ENCODE results near the gene ST6GAL2. TPM values are rescaled to one million over a fixed set of nuclear protein-coding genes. Genes with fewer than 3 reads are reported as not detected.

ST6GAL2 gene
- total RNA-seq, 1 donor from 2014 or later, result 144 TPM

GRCh38 chr2:106831816-106832569, 54.0 kb downstream of the ST6GAL2 start:
- FAIRE-seq (no peak), DNase-seq (ENCODE audit: low spot score in 2 of 2) (no peak)

GRCh38 chr2:106831241-106831640, 54.7 kb downstream of the ST6GAL2 start:
- DNase-seq (ENCODE audit: low spot score in 2 of 2), result no peak
- no peak for FAIRE-seq

GRCh38 chr2:106830191-106830590, 55.8 kb downstream of the ST6GAL2 start:
- FAIRE-seq, result no peak
- DNase-seq (ENCODE audit: low spot score in 2 of 2), result no peak

GRCh38 chr2:106828119-106828518, 57.8 kb downstream of the ST6GAL2 start:
- DNase-seq (ENCODE audit: low spot score in 2 of 2) (no peak), FAIRE-seq (no peak)

DNA sequence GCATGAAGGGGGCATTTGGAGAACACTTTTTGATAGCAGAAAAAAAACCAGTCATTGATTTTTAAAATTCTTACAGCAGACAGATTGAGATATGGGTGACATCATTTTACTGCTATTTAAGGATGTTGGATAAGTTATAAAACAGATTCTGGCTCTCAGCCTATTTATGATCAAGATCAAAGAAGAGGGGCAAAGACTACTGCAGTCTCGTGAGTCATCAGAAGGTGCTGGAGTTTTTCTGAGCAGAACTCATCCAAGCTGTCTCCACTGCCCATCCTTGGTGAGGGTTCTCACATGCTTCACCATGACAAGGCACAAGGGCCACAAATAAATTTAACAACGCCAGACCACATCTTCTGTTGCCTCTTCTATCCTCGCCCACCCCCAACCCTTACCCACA, 58.8 kb downstream of the ST6GAL2 start:
- no peak for FAIRE-seq

DNA sequence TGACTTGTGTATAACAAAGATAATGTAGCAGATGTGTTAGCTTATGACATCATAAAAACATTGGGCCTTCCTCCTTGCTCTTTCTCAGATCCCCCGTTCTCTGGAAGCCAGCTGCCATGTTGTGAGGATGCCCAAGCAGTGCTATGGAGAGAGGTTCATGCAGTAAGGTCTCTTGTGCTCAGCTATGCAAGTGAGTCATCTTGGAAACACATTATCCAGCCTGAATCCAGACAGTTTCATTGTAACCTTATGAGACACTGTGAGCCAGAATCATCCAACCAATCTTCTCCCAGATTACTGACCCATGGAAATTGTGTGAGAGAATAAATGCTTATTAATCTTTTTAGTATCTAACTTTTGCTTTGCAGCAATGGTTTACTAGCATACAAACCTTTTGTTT, 60.8 kb downstream of the ST6GAL2 start:
- DNase-seq (ENCODE audit: low spot score in 2 of 2) (no peak), FAIRE-seq (no peak)

More for the DNA sequence above, 58.8 kb downstream of the ST6GAL2 start:
- no peak for DNase-seq (ENCODE audit: low spot score in 2 of 2)

DNA sequence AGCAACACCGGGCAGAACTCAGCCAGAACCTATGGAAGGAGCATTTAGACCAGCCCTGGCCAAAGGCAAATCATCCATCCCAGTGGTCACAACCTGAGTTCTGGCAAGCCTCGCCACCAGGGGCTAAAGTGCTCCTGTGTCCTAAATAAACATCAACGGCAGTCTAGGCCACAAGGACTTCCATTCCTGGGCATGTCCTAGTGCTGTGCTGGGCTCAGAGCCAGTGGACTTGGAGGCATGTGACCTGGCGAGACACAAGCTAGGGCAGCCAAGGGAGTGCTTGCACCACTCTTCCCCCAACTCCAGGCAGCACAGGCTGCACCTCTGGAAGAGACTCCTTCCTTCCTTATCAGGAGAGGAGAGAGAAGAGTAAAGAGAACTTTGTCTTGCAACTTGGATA, 69.0 kb downstream of the ST6GAL2 start:
- DNase-seq (ENCODE audit: low spot score in 2 of 2) (no peak), FAIRE-seq (no peak)

- no peak for DNase-seq (ENCODE audit: low spot score in 2 of 2)
- FAIRE-seq, result no peak
Observed at GRCh38 chr2:106812841-106813240, 73.1 kb downstream of the ST6GAL2 start.

GRCh38 chr2:106812383-106812782, 73.6 kb downstream of the ST6GAL2 start:
- DNase-seq (ENCODE audit: low spot score in 2 of 2) (no peak), FAIRE-seq (no peak)

GRCh38 chr2:106805716-106806115, 80.3 kb downstream of the ST6GAL2 start:
- FAIRE-seq, result no peak

DNA sequence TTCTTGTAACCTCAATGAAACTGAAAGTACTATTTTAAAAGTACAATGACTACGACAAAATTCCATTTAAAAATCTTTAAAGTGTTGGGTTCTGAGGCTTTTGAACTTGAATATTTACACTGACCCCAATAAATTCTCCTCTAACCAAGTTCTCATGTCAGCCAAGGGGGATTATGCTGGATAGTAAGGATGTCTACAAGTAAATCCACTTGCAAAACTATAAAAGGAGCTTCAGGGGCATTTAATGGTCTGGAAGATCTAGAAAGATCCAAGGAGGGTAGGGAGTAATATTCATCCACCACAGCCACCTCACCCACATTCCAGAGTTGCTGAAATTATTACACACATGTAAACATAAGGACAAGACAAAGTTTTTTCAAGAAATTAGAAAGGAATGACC, 81.8 kb downstream of the ST6GAL2 start:
- DNase-seq (ENCODE audit: low spot score in 2 of 2) (no peak), FAIRE-seq (no peak)

More at GRCh38 chr2:106805716-106806115, 80.3 kb downstream of the ST6GAL2 start:
- no peak for DNase-seq (ENCODE audit: low spot score in 2 of 2)

DNA sequence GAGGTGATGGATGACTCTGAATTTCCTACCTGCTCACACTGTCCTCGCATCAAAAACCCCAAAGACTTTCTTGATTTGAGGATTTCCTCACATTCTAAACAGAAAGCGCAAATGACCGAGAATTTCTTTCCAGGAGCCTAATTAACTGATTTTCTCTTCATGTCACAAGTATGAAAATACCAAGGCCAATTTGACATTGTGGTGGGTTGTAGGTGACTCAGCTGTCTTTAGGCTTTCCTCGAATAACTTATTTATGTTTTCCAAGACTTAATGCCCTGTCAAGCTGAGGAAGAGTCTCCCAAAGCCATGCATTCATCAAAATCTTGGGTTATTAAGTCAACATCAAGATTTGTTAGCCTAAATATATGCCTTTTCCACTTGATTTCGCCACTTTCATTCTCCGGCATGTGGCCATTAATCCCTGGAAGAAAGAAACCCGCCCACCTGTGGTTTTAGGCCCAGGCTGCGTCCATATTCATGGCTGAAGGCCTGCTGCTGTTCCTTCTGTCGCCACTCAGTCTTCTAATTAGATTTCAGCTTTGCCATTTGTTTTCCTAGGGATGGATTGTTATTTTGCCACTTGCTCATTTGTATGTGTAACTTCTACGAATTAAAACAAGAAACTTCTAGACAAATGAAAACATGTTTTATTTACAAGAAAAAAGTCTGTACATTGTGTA, 84.9 kb downstream of the ST6GAL2 start:
- DNase-seq (ENCODE audit: low spot score in 2 of 2) (no peak), FAIRE-seq (no peak)

DNA sequence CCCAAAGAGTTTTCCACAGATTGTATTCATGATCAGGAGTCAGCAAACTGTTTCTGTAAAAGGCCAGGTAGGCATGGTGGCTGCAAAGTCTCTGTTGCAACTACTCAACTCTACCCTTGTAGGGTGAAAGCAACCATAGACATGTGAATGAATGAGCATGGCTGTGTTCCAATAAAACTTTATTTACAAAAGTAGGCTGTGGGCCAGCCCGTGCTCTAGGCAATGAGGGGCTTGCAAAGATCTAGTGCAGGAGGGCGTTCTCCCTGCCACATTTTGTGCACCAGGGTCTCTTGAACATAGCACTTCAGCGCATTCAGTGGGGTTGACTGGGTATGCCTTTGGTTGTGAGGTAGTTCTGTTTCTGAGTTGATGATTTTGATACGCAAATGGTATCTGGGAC, 85.8 kb downstream of the ST6GAL2 start:
- no peak for FAIRE-seq
- no peak for DNase-seq (ENCODE audit: low spot score in 2 of 2)

DNA sequence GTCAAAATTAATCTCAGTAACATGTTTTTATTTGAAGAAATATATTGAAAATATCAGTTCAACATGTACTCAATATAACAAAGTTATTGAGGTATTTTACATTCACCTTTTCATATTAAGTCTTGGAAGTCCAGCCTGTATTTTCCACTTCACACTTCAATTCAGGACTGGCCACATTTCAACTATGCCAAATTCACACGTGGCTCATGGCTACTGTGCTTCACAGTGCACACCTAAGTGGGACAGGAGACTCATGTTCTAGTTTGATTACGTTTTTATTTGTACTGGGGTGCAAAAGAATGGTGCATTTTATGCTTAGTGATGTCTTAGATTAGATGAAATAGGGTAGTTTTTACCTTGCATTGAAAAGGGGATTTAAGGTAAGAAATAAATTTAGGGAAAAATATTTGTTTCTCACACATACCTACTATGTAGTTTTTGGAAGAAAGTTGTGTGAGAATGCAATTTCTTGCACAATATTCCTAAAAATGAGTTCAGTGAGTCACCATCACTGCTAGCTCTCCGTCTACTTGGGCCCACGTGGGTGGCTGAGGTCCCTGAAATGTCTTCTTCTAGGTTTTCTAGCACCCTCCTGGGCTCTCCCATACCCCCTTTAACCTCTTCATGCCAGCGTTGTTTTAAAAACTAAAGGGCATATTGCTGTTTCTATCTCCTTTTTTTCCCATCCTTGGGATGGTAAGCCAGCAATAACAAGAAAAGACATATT, 87.0 kb downstream of the ST6GAL2 start:
- DNase-seq (ENCODE audit: low spot score in 2 of 2), result no peak
- no peak for FAIRE-seq

GRCh38 chr2:106797494-106797893, 88.5 kb downstream of the ST6GAL2 start:
- FAIRE-seq (no peak), DNase-seq (ENCODE audit: low spot score in 2 of 2) (no peak)

GRCh38 chr2:106792671-106793070, 93.3 kb downstream of the ST6GAL2 start:
- FAIRE-seq, result no peak
- DNase-seq (ENCODE audit: low spot score in 2 of 2), result no peak

GRCh38 chr2:106789185-106789584, 96.8 kb downstream of the ST6GAL2 start:
- FAIRE-seq, result no peak

GRCh38 chr2:106782681-106783080, 103.3 kb downstream of the ST6GAL2 start:
- FAIRE-seq (no peak), DNase-seq (ENCODE audit: low spot score in 2 of 2) (no peak)

More at GRCh38 chr2:106789185-106789584, 96.8 kb downstream of the ST6GAL2 start:
- DNase-seq (ENCODE audit: low spot score in 2 of 2), result no peak

DNA sequence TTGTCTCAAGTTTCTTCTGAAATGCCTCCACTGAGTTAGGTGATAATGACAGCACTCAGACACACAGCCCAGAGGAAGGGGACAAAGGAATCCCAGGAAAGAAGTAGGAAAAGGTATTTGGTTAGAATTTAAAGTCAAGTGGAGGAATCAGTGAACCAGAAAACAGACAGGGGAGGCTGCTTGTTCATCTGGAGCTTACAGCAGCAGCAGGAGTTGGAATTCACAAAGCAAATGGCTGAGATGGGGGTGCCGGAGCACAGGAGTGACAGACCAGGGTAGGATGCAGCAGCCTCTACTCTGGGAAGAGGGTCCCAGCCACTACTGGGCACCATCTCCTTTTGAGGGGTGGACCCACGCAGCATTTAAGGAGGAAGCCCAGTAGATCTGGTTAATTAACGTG, 104.8 kb downstream of the ST6GAL2 start:
- no peak for FAIRE-seq
- no peak for DNase-seq (ENCODE audit: low spot score in 2 of 2)

- no peak for DNase-seq (ENCODE audit: low spot score in 2 of 2)
- no peak for FAIRE-seq
Observed at GRCh38 chr2:106771811-106772210, 114.2 kb downstream of the ST6GAL2 start.

DNA sequence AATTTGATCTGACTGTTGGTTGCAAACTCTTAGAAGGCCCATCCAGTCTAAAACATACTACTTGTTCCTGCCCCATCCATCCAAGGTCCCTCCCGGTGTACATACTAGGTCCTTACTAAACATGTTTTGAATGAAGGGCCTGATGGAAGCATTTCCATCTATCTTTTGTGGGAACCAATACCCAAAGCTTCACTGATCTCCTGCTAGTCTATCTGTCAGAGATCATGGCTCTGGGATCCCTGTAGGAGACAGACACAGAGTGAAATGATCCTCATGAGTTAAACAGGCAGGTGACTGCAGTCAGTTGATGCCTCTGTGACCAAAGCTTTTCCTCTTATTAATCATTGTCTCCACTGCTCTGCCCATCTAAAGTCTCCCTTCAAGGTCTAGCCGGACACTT, 115.0 kb downstream of the ST6GAL2 start:
- DNase-seq (ENCODE audit: low spot score in 2 of 2) (no peak), FAIRE-seq (no peak)

Data from frontal cortex (tissue), 4 donors.